Keratinocyte (primary cell): ENCODE results near the gene ADAMTSL1. TPM values are rescaled to one million over a fixed set of nuclear protein-coding genes. Genes with fewer than 3 reads are reported as not detected.

Source experiments
- DNase-seq: peaks from one replicate; pipeline ENCODE4 v3.0.0-alpha.2; 2011; ENCODE audit warnings: low read depth, missing footprints, low spot score
- FAIRE-seq: peaks from 2 replicates; lab custom pipeline; 2011; peaks lifted over from hg19 to GRCh38; lab: Jason Lieb, UNC
- H2AFZ ChIP-seq: 2 replicates; pipeline ENCODE4 v1.6.0; 2012; ENCODE audit warnings: low read length, control low read depth, inconsistent platforms; ENCODE audit not compliant: control insufficient read depth
- H3K27ac ChIP-seq: 2 replicates; pipeline ENCODE4 v1.5.1; 2011; ENCODE audit warnings: low read length; ENCODE audit not compliant: control insufficient read depth, insufficient read depth
- H3K27me3 ChIP-seq: 3 replicates; pipeline ENCODE4 v1.6.0; 2011; ENCODE audit warnings: low read length; ENCODE audit not compliant: control insufficient read depth, insufficient read depth; ENCODE audit errors: extremely low read depth
- H3K36me3 ChIP-seq, 2 experiments: 2 replicates in 1 of 2; 3 replicates in 1 of 2; pipeline ENCODE4 v1.5.1; 2011; ENCODE audit warnings: low read length in 2 of 2, mild to moderate bottlenecking in 1 of 2; ENCODE audit not compliant: control insufficient read depth in 2 of 2, insufficient read depth in 2 of 2; ENCODE audit errors: extremely low read depth in 1 of 2
- H3K4me1 ChIP-seq: 3 replicates; pipeline ENCODE4 v1.5.1; 2011; ENCODE audit warnings: low read length; ENCODE audit not compliant: control insufficient read depth, insufficient read depth; ENCODE audit errors: extremely low read depth
- H3K4me2 ChIP-seq: 3 replicates; pipeline ENCODE4 v1.6.0; 2011; ENCODE audit warnings: low read depth, low read length; ENCODE audit not compliant: control insufficient read depth, insufficient read depth; ENCODE audit errors: extremely low read depth
- H3K4me3 ChIP-seq, 3 experiments: fragments of 200-600 bp in 1 of 3; sonication (generic) in 1 of 3; 2 replicates in 2 of 3; 3 replicates in 1 of 3; pipeline ENCODE4 v1.5.1; 2011 to 2016; ENCODE audit warnings: low read length in 3 of 3, mild to moderate bottlenecking in 3 of 3, control low read depth in 2 of 3, inconsistent platforms in 1 of 3, low read depth in 1 of 3, mixed read lengths in 1 of 3, mixed run types in 1 of 3, moderate library complexity in 1 of 3; ENCODE audit not compliant: control insufficient read depth in 2 of 3, insufficient read depth in 2 of 3; ENCODE audit errors: extremely low read depth in 1 of 3
- H3K79me2 ChIP-seq: 2 replicates; pipeline ENCODE4 v1.6.0; 2012; ENCODE audit warnings: low read length; ENCODE audit not compliant: control insufficient read depth, insufficient read depth
- H3K9ac ChIP-seq: 3 replicates; pipeline ENCODE4 v1.6.0; 2011; ENCODE audit warnings: low read length; ENCODE audit not compliant: control insufficient read depth, insufficient read depth; ENCODE audit errors: extremely low read depth
- H3K9me1 ChIP-seq: 3 replicates; pipeline ENCODE4 v1.6.0; 2011; ENCODE audit warnings: low read length; ENCODE audit not compliant: control insufficient read depth, insufficient read depth; ENCODE audit errors: extremely low read depth
- H3K9me3 ChIP-seq: 2 replicates; pipeline ENCODE4 v1.5.1; 2012; ENCODE audit warnings: low read depth, low read length; ENCODE audit not compliant: control insufficient read depth
- H4K20me1 ChIP-seq: 3 replicates; pipeline ENCODE4 v1.6.0; 2011; ENCODE audit warnings: low read length; ENCODE audit not compliant: control insufficient read depth, insufficient read depth; ENCODE audit errors: extremely low read depth
- EZH2 ChIP-seq: IDR thresholded peaks from one replicate; pipeline ENCODE4 v1.6.1; 2012; ENCODE audit warnings: inconsistent platforms, mild to moderate bottlenecking, low read length, moderate library complexity
- dilution Hi-C: fragments of 300-500 bp; cut with MboI; formaldehyde crosslinking; loops from one replicate; pipeline ENCODE4 v1.7.0; 2020; ENCODE audit warnings: low sequenced_read_pairs; ENCODE audit not compliant: extremely low pct_ligation_motif_present
- polyA plus RNA-seq, 5 experiments: library from polyadenylated mRNA; depleted of rRNA in 3 of 5; stranded (reverse) in 3 of 5; stranded (forward) in 1 of 5; unstranded in 1 of 5; fragments of >200 nt; gene quantifications; 1 replicate in 1 of 5; 2 replicates in 3 of 5; 3 replicates in 1 of 5; pipeline versions ENCODE4 v1.2.1 to v1.2.3, GENCODE V29; 2011 to 2012; ENCODE audit warnings: missing spikeins in 2 of 5, low read depth in 1 of 5, low replicate concordance in 1 of 5
- TF ChIP-seq, protein P1 (sequence below), 3 experiments: IDR thresholded peaks in 1 of 3; conservative IDR thresholded peaks in 1 of 3; optimal IDR thresholded peaks in 1 of 3; 2 replicates in 2 of 3; 3 replicates in 1 of 3; pipeline versions ENCODE3 to v1.5.1; 2011; ENCODE audit warnings: low read length in 3 of 3, mild to moderate bottlenecking in 3 of 3, moderate library complexity in 2 of 3, control low read depth in 1 of 3, inconsistent platforms in 1 of 3; ENCODE audit not compliant: insufficient read depth in 2 of 3; ENCODE audit errors: extremely low read depth in 1 of 3

The ADAMTSL1 gene
- polyA plus RNA-seq, 1 donor (not counting 4 experiments of a cell fraction or from before 2014, with no cell fraction given): 1.1 TPM

DNA sequence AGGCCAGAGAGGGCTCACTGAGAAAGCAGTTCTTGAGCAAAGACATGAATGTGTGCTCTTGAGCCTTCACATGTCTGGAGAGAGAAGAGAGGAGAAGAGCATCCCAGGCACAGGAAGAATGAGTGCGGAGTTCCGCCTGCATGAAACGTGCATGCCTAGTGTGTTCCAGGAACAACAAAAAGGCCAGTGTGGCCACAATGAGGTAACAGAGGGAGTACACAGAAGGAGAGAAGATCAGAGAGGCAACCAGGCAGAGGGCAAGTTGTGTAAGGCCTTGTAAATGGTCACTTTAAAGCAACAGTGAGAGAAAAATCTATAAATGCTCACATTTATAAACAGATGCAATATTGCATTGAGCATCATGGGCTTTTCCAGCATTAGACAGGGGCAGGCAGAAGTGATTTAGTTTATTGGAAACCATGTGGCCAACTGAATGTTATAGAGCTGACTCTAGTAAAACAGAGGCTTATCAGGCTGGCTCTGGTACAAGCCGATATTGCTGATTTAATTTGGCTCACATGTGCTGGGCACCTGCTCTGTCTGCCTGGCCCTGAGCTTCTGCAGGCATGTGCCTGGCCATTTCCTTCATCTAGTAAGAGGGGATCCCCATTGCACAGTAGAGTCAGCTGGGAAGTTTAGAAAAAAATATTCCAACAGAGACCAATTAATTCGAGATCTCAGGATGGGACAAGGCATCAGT, 373.8 kb downstream of the ADAMTSL1 start:
- Histone ChIP-seq H3K9ac (no peak overlapping the region), H3K9me3 (no peaks in the 10 kb centered on the region), H3K36me3 (no peaks in the 10 kb centered on the region), H3K4me1 (no peaks in the 10 kb centered on the region), H3K4me2 (no peak overlapping the region), H4K20me1 (no peaks in the 10 kb centered on the region), H3K27me3 (no peaks in the 10 kb centered on the region), H3K9me1 (no peaks in the 10 kb centered on the region), H3K27ac (no peak overlapping the region), H3K4me3 (no peak overlapping the region), H2AFZ (no peak overlapping the region), H3K79me2 (no peaks in the 10 kb centered on the region)
- no peak for FAIRE-seq
- dilution Hi-C loops: no loop called here
- TF ChIP-seq, protein P1, sequence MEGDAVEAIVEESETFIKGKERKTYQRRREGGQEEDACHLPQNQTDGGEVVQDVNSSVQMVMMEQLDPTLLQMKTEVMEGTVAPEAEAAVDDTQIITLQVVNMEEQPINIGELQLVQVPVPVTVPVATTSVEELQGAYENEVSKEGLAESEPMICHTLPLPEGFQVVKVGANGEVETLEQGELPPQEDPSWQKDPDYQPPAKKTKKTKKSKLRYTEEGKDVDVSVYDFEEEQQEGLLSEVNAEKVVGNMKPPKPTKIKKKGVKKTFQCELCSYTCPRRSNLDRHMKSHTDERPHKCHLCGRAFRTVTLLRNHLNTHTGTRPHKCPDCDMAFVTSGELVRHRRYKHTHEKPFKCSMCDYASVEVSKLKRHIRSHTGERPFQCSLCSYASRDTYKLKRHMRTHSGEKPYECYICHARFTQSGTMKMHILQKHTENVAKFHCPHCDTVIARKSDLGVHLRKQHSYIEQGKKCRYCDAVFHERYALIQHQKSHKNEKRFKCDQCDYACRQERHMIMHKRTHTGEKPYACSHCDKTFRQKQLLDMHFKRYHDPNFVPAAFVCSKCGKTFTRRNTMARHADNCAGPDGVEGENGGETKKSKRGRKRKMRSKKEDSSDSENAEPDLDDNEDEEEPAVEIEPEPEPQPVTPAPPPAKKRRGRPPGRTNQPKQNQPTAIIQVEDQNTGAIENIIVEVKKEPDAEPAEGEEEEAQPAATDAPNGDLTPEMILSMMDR (optimal IDR thresholded peaks at IDR 0.05 in 1 of 3, IDR thresholded peaks at IDR 0.05 in 1 of 3, conservative IDR thresholded peaks at IDR 0.05 in 1 of 3; ENCODE audit: extremely low read depth in 1 of 3, insufficient read depth in 2 of 3, low read length in 3 of 3): no peak
- no peak for TF ChIP-seq EZH2
- DNase-seq: no peak

DNA sequence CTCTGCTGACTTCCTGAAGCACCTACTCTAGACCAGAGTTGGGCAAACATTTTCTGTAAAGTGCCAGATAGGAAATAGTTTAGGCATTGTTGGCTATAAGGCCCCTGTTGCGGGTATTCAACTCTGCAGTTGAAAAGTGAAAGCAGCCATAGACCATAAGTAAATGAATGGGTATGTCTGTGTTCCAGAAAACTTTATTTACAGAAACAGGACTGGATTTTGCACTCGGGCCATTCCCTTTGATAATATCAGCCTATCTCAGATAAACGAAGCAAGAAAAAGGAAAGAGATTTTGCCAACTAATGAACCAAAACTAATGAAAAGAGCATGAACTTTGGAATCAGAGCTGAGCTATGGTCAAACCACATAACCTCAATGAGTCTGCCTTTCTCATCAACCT, 374.7 kb downstream of the ADAMTSL1 start:
- Histone ChIP-seq H3K9me1 (no peaks in the 10 kb centered on the region), H3K4me2 (no peak overlapping the region), H4K20me1 (no peaks in the 10 kb centered on the region), H3K27me3 (no peaks in the 10 kb centered on the region), H3K9ac (no peak overlapping the region), H3K79me2 (no peaks in the 10 kb centered on the region), H3K36me3 (no peaks in the 10 kb centered on the region), H3K9me3 (no peaks in the 10 kb centered on the region), H3K27ac (no peak overlapping the region), H3K4me1 (no peaks in the 10 kb centered on the region), H3K4me3 (no peak overlapping the region), H2AFZ (no peak overlapping the region)
- DNase-seq (no peak), FAIRE-seq (no peak)
- no peak for TF ChIP-seq EZH2
- TF ChIP-seq, protein P1 (optimal IDR thresholded peaks at IDR 0.05 in 1 of 3, IDR thresholded peaks at IDR 0.05 in 1 of 3, conservative IDR thresholded peaks at IDR 0.05 in 1 of 3; ENCODE audit: extremely low read depth in 1 of 3, insufficient read depth in 2 of 3, low read length in 3 of 3): no peak
- dilution Hi-C loops: no loop called here
